ENCODE data around the gene BAIAP2L2. TPM values are rescaled to one million over a fixed set of nuclear protein-coding genes. Genes with fewer than 3 reads are reported as not detected.

BAIAP2L2 gene
- total and polyA plus RNA-seq, 2 of the 4 experiments (the other 2 are of a cell fraction) = 0.18 to 0.46 TPM

DNA sequence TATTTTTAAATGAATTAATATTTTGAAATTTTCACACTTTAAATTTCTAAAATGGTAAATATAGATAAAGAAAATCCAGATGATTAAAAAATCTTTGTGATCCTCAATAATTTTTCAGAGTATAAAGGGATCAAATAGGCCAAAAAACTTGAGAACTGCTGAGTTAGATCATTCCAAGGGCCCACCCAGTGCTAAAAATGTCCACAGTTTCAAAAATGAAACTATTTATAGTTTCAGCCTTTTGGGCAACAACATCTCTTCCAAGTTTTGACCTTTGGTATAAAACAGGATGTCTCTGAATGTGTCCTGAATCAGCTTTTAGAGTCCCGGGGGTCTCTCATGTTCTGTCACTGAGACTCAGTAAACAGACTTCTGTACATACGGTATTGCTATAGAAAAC is 20.9 kb upstream of the BAIAP2L2 start:
- Histone ChIP-seq H3K23ac (ENCODE audit: low read depth, low read length) (no peak overlapping the region), H2BK120ac (ENCODE audit: low read depth, low read length) (no peak overlapping the region), H3K4me3 (ENCODE audit: insufficient read depth, low read depth, low read length) (no peak overlapping the region), H3K27me3 (ENCODE audit: control insufficient read depth, insufficient read depth, low read length) (no peaks in the 10 kb centered on the region), H3K4me1 (ENCODE audit: control insufficient read depth, insufficient read depth, low read length) (peaks cover 2% of the 10 kb centered on the region), H3K27ac (ENCODE audit: insufficient read depth, low read length) (no peak overlapping the region), H2BK20ac (ENCODE audit: low read depth, low read length) (no peak overlapping the region), H3K36me3 (ENCODE audit: control insufficient read depth, insufficient read depth, low read length) (no peaks in the 10 kb centered on the region), H4K8ac (ENCODE audit: low read depth in 2 of 2, low read length in 2 of 2) (no peak overlapping the region), H3K79me1 (ENCODE audit: low read depth in 1 of 2, low read length in 2 of 2) (no peaks in the 10 kb centered on the region), H2BK15ac (ENCODE audit: low read depth, low read length) (no peak overlapping the region), H4K5ac (ENCODE audit: low read depth, low read length) (no peak overlapping the region), H3K9ac (ENCODE audit: low read depth, low read length) (no peak overlapping the region), H4K20me1 (ENCODE audit: insufficient read depth, low read length) (no peaks in the 10 kb centered on the region), H2AK9ac (replicated peaks; ENCODE audit: low read depth, low read length, poor library complexity) (no peak overlapping the region), H3K9me1 (ENCODE audit: insufficient read depth, low read length) (peaks cover 2% of the 10 kb centered on the region; the same call in 1 of the 2 replicates), H3K56ac (ENCODE audit: extremely low read depth, insufficient read depth, low read length) (no peak overlapping the region), H2BK5ac (ENCODE audit: low read depth, low read length, poor library complexity, severe bottlenecking) (no peak overlapping the region), H3K9me3 (ENCODE audit: control insufficient read depth, insufficient read depth, low read length) (no peaks in the 10 kb centered on the region), H4K91ac (ENCODE audit: insufficient read depth, low read depth, low read length) (no peak overlapping the region), H3K4me2 (ENCODE audit: low read depth, low read length) (no peak overlapping the region), H3K18ac (ENCODE audit: low read depth, low read length) (no peak overlapping the region), H2AFZ (replicated peaks; ENCODE audit: low read length, poor library complexity) (no peak overlapping the region), H3K4ac (ENCODE audit: low read depth, low read length) (no peak overlapping the region), H2AK5ac (ENCODE audit: low read depth, low read length) (no peak overlapping the region), H3K14ac (replicated peaks; ENCODE audit: low read depth, low read length) (no peak overlapping the region)
- POLR2A ChIA-PET (ENCODE audit: unreplicated experiment) = no interaction called here
- DNase-seq (no peak), ATAC-seq (ENCODE audit: low read depth) (no peak)
- 53% methylated on average over 2 of the region's 2 CpGs; no CpG with 5 or more reads in 1 of the 2 experiments for WGBS, 2 experiments (ENCODE audit: extremely low coverage in 2 of 2, insufficient read length in 1 of 2)
- CTCF ChIA-PET = no interaction called here
- TF ChIP-seq MXI1 (IDR thresholded peaks at IDR 0.05; ENCODE audit: borderline replicate concordance, low read depth, low read length) = no peak
- no peak for TF ChIP-seq FOS (IDR thresholded peaks at IDR 0.05; ENCODE audit: low read depth, low read length)
- TF ChIP-seq CEBPB (IDR thresholded peaks at IDR 0.05; ENCODE audit: low read depth, low read length) = no peak
- TF ChIP-seq MAZ (IDR thresholded peaks at IDR 0.05; ENCODE audit: borderline replicate concordance, low read depth, low read length) = no peak
- TF ChIP-seq NFE2L2 (IDR thresholded peaks at IDR 0.05; ENCODE audit: low read depth, low read length) = no peak
- TF ChIP-seq, protein P1, sequence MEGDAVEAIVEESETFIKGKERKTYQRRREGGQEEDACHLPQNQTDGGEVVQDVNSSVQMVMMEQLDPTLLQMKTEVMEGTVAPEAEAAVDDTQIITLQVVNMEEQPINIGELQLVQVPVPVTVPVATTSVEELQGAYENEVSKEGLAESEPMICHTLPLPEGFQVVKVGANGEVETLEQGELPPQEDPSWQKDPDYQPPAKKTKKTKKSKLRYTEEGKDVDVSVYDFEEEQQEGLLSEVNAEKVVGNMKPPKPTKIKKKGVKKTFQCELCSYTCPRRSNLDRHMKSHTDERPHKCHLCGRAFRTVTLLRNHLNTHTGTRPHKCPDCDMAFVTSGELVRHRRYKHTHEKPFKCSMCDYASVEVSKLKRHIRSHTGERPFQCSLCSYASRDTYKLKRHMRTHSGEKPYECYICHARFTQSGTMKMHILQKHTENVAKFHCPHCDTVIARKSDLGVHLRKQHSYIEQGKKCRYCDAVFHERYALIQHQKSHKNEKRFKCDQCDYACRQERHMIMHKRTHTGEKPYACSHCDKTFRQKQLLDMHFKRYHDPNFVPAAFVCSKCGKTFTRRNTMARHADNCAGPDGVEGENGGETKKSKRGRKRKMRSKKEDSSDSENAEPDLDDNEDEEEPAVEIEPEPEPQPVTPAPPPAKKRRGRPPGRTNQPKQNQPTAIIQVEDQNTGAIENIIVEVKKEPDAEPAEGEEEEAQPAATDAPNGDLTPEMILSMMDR (conservative IDR thresholded peaks at IDR 0.05; ENCODE audit: low read depth, low read length) = no peak
- no peak for TF ChIP-seq BHLHE40 (IDR thresholded peaks at IDR 0.05; ENCODE audit: low read depth, low read length)
- TF ChIP-seq CHD1 (IDR thresholded peaks at IDR 0.05; ENCODE audit: low read depth, low read length) = no peak
- TF ChIP-seq MAFK (IDR thresholded peaks at IDR 0.05; ENCODE audit: low read depth, low read length) = no peak
- TF ChIP-seq SMC3 (IDR thresholded peaks at IDR 0.05; ENCODE audit: low read depth, low read length) = no peak
- TF ChIP-seq POLR2A (IDR thresholded peaks at IDR 0.05; ENCODE audit: low read depth, low read length) = no peak
- TF ChIP-seq RCOR1 (IDR thresholded peaks at IDR 0.05; ENCODE audit: insufficient replicate concordance, low read length) = no peak
- TF ChIP-seq, protein P2, sequence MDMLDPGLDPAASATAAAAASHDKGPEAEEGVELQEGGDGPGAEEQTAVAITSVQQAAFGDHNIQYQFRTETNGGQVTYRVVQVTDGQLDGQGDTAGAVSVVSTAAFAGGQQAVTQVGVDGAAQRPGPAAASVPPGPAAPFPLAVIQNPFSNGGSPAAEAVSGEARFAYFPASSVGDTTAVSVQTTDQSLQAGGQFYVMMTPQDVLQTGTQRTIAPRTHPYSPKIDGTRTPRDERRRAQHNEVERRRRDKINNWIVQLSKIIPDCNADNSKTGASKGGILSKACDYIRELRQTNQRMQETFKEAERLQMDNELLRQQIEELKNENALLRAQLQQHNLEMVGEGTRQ (IDR thresholded peaks at IDR 0.05; ENCODE audit: low read depth, low read length) = no peak
- TF ChIP-seq, protein P3, sequence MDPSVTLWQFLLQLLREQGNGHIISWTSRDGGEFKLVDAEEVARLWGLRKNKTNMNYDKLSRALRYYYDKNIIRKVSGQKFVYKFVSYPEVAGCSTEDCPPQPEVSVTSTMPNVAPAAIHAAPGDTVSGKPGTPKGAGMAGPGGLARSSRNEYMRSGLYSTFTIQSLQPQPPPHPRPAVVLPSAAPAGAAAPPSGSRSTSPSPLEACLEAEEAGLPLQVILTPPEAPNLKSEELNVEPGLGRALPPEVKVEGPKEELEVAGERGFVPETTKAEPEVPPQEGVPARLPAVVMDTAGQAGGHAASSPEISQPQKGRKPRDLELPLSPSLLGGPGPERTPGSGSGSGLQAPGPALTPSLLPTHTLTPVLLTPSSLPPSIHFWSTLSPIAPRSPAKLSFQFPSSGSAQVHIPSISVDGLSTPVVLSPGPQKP (IDR thresholded peaks at IDR 0.05; ENCODE audit: borderline replicate concordance, low read depth, low read length) = no peak
- no peak for TF ChIP-seq RFX5 (IDR thresholded peaks at IDR 0.05; ENCODE audit: low read depth, low read length)
- TF ChIP-seq RAD21 (IDR thresholded peaks at IDR 0.05; ENCODE audit: low read length) = no peak
- intact Hi-C loops (cut with micrococcal nuclease) (no loop called here), dilution Hi-C loops (cut with HindIII; ENCODE audit: low sequenced_read_pairs, unreplicated experiment) (no loop called here), in situ Hi-C loops (cut with MboI; ENCODE audit: low sequenced_read_pairs) (no loop called here)
- no TSS peak for BruUV-seq (replicated peaks)

All from IMR-90 (cell line).